B cell (primary cell): Measurements from ENCODE around the gene TTC39C.

ENCODE experiments used
- EZH2 ChIP-seq: IDR thresholded peaks from 2 replicates; pipeline ENCODE4 v1.6.1; 2012; ENCODE audit warnings: borderline replicate concordance, low read depth, mild to moderate bottlenecking, moderate library complexity, low read length; ENCODE audit not compliant: insufficient read depth, poor library complexity, severe bottlenecking
- TF ChIP-seq, protein P1 (sequence below): fragments of 200-600 bp; IDR thresholded peaks from one replicate; pipeline ENCODE4 v1.8.0; 2022; ENCODE audit warnings: antibody characterized with exemption, mild to moderate bottlenecking

GRCh38 chr18:24128700-24129099 lies 114.1 kb downstream of the TTC39C start:
- TF ChIP-seq EZH2: no peak
- TF ChIP-seq, protein P1, sequence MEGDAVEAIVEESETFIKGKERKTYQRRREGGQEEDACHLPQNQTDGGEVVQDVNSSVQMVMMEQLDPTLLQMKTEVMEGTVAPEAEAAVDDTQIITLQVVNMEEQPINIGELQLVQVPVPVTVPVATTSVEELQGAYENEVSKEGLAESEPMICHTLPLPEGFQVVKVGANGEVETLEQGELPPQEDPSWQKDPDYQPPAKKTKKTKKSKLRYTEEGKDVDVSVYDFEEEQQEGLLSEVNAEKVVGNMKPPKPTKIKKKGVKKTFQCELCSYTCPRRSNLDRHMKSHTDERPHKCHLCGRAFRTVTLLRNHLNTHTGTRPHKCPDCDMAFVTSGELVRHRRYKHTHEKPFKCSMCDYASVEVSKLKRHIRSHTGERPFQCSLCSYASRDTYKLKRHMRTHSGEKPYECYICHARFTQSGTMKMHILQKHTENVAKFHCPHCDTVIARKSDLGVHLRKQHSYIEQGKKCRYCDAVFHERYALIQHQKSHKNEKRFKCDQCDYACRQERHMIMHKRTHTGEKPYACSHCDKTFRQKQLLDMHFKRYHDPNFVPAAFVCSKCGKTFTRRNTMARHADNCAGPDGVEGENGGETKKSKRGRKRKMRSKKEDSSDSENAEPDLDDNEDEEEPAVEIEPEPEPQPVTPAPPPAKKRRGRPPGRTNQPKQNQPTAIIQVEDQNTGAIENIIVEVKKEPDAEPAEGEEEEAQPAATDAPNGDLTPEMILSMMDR: no peak
